ENCODE data around the gene DOCK2.
"Not testable (repeated sequence)": the region's sequence is repeated elsewhere in the genome, so short reads cannot be mapped to it uniquely, and the experiment has no call there.

Gene DOCK2

DNA sequence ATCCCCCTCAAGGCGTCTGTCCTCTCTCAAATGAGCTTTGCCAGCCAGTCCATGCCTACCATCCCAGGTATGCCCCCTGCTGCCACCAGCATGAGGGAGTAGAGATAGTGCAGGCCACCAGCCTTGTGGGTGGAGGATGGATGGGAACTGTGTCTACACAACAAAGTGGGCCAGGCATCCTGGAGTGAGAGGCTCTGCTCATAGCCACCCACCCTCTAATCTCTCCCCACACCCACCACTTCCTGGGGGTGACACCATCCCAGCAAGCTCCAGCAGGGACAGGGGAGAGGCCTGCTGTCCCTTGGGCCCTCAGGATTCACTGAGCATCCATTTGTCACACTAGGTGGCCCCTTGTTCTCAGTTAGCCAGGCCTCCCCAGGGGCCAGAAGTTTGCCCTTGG, 443.1 kb downstream of the DOCK2 start:
- no peak for DNase-seq (ENCODE audit: low read depth in 2 of 2)

DNA sequence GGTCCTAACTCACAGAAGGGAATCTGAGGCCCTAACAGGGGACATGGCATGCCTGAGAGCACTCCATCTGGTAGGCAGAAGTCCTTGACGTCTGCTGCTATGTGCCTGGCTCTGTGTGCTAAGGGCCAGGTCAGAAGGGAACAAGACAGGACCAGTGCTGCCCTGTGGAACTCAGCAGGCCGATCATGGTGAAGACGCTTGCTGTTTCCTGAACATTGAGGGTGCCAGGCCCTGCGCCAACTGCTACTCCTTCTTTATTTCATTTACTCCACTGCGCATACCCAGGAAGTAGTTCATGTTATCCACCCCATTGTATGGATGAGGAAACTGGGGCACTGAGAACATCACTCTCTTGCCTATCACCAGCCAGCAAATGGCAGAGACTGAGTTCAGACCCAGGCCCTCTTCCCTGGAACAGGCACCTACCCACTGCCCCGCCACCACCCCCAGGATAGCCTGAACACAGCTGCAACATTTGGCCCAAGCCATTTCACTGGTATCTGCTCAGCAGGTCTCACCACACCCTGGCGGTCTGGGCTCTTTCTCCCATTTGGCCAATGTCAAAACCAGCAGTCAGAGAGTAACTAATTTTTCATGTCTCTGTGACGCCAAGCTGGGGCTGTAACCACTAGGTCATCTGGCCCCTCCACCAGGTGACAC, 443.8 kb downstream of the DOCK2 start:
- H3K4me3 ChIP-seq (replicated peaks in 1 of 2; ENCODE audit: low read depth in 2 of 2, low read length in 2 of 2) = no peak overlapping the region
- no peak for DNase-seq (ENCODE audit: low read depth in 2 of 2)
- TF ChIP-seq, protein P1, sequence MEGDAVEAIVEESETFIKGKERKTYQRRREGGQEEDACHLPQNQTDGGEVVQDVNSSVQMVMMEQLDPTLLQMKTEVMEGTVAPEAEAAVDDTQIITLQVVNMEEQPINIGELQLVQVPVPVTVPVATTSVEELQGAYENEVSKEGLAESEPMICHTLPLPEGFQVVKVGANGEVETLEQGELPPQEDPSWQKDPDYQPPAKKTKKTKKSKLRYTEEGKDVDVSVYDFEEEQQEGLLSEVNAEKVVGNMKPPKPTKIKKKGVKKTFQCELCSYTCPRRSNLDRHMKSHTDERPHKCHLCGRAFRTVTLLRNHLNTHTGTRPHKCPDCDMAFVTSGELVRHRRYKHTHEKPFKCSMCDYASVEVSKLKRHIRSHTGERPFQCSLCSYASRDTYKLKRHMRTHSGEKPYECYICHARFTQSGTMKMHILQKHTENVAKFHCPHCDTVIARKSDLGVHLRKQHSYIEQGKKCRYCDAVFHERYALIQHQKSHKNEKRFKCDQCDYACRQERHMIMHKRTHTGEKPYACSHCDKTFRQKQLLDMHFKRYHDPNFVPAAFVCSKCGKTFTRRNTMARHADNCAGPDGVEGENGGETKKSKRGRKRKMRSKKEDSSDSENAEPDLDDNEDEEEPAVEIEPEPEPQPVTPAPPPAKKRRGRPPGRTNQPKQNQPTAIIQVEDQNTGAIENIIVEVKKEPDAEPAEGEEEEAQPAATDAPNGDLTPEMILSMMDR (IDR thresholded peaks at IDR 0.05; ENCODE audit: low read depth, low read length) = no peak

More for the DNA sequence above, 443.1 kb downstream of the DOCK2 start:
- TF ChIP-seq, protein P1 (IDR thresholded peaks at IDR 0.05; ENCODE audit: low read depth, low read length) = no peak
- H3K4me3 ChIP-seq (replicated peaks in 1 of 2; ENCODE audit: low read depth in 2 of 2, low read length in 2 of 2) = no peak overlapping the region

DNA sequence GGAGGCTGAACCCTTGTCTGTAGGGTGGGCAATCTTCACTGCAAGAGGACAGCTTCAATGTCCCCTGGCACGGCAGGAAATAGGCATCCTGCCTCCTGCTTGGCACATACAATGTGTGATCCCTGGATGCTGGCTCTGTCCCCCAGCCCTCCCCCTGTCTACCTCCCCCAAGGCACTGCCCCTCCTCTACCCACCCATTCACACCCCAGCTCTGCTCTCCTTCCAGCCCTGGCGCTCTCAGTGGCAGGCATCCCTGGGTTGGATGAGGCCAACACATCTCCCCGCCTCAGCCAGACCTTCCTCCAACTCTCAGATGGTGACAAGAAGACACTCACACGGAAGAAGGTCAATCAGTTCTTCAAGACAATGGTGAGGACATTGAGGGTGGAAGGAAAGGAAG, 444.5 kb downstream of the DOCK2 start:
- TF ChIP-seq, protein P1 (IDR thresholded peaks at IDR 0.05; ENCODE audit: low read depth, low read length) = no peak

DNA sequence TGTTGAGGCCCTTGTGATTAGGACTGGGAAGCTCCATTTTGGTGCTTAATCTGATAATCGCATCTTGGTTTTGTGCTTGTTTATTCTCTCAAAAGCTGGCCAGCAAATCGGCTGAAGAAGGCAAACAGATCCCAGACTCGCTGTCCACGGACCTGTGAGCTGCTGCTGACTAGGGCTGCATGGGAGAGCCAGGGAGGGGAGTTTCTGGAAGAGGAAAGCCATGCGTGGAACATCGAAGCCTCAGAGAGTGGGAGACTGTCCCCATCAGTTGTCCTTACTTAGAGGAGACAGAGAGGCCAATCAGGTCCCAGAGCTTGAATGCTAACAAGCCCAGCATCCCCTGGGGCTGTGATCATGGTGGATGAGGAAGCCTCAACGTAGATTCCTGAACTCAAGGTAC, 445.6 kb downstream of the DOCK2 start:
- H3K4me3 ChIP-seq (replicated peaks in 1 of 2; ENCODE audit: low read depth in 2 of 2, low read length in 2 of 2) = no peak overlapping the region
- DNase-seq (ENCODE audit: low read depth in 2 of 2) = no peak
- TF ChIP-seq, protein P1 (IDR thresholded peaks at IDR 0.05; ENCODE audit: low read depth, low read length) = no peak

More for the DNA sequence above, 444.5 kb downstream of the DOCK2 start:
- no peak overlapping the region for H3K4me3 ChIP-seq (replicated peaks in 1 of 2; ENCODE audit: low read depth in 2 of 2, low read length in 2 of 2)
- no peak for DNase-seq (ENCODE audit: low read depth in 2 of 2)

DNA sequence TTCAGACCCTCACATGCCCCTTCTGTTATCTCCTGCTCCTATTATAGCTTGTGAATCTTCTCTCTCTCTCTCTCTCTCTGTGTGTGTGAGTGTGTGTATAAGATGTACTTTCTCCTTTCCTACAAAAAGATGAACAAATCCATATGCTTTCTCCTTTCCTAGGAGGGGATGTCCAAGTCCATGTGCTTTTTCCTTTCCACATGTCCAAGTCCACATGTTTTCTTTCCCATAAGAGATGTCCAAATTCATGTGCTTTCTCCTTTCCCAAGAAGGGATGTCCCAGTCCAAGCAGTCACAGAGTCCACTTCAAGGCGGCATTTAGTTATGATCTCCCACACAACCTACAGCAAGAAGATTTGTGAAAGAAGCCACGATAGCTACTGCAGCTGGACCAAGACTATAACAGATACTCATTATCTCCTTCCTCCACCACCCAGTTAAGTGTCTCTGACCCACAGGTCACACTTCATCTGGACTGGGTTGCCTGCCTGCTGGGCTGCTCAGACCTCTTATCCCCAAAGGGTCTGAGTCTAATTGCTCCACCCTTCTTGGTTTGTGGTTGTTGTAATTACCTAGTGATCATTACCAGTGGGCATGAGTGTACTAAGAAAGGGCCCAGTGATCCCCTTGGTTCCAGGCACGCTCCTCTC, 450.2 kb downstream of the DOCK2 start:
- H3K4me3 ChIP-seq (replicated peaks in 1 of 2; ENCODE audit: low read depth in 2 of 2, low read length in 2 of 2) = no peak overlapping the region
- TF ChIP-seq, protein P1 (IDR thresholded peaks at IDR 0.05; ENCODE audit: low read depth, low read length) = no peak
- DNase-seq (ENCODE audit: low read depth in 2 of 2) = no peak

DNA sequence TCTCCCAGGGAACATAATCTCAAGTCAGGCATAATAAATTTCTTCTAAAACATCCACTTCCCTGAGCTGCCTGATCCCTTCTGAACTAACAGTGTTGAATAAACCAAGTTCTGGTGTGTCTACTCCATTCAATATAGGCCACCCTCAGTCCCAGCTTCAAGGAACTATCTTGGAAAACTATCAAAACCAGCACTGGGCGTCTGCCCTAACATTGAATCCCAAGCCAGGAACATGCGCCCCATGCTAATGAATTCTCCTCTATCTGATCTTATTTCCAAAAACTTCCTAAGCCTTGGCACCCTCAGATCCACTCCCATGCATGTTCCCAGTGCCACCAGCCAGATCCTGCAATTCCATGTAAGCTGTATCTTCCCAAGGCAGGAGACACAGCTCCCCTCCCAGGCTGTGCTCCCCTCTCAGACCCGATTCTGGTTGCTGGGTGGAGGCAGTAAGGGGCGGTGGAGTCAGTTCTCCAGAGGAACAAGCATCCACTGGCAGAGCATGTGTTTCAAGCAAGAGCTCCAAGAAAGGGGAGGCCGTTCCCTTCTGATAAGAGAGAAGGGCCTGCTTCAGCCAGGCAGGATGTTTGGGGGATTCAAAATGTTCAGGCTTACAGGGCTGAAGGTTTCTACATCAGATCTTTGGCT, 455.5 kb downstream of the DOCK2 start:
- no peak for DNase-seq (ENCODE audit: low read depth in 2 of 2)
- H3K4me3 ChIP-seq (replicated peaks in 1 of 2; ENCODE audit: low read depth in 2 of 2, low read length in 2 of 2) = no peak overlapping the region
- TF ChIP-seq, protein P1 (IDR thresholded peaks at IDR 0.05; ENCODE audit: low read depth, low read length) = no peak

DNA sequence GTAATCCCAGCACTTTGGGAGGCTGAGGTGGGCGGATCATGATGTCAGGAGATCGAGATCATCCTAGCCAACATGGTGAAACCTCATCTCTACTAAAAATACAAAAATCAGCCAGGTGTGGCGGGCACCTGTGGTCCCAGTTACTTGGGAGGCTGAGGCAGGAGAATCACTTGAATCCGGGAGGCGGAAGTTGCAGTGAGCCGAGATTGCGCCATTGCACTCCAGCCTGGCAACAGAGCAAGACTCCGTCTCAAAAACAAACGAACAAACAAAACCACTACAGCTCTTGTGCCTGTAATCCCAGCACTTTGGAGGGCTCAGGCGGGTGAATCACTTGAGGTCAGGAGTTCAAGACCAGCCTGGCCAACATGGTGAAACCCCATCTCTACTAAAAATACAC, 457.3 kb downstream of the DOCK2 start:
- DNase-seq (ENCODE audit: low read depth in 2 of 2); H3K4me3 ChIP-seq (replicated peaks in 1 of 2; ENCODE audit: low read depth in 2 of 2, low read length in 2 of 2): not testable (repeated sequence)

Data from cardiac fibroblast (primary cell).